Mesenchymal stem cell (in vitro differentiated cells and primary cell): Measurements from ENCODE around the gene FRMD4B.

ENCODE experiments used
- DNase-seq: peaks from one replicate; pipeline ENCODE4 v3.0.0-alpha.2; 2013
- H2AFZ ChIP-seq: one replicate; pipeline ENCODE4 v1.6.1; 2013; ENCODE audit warnings: low read depth, mild to moderate bottlenecking, control low read depth, inconsistent platforms, low read length, moderate library complexity
- H2AK5ac ChIP-seq: 2 replicates; pipeline ENCODE4 v1.6.1; 2013; ENCODE audit warnings: low read length, moderate library complexity, mild to moderate bottlenecking, inconsistent platforms; ENCODE audit not compliant: severe bottlenecking
- H2BK120ac ChIP-seq: one replicate; pipeline ENCODE4 v1.6.1; 2013; ENCODE audit warnings: low read depth, mild to moderate bottlenecking, inconsistent platforms, low read length, moderate library complexity
- H2BK12ac ChIP-seq, 2 experiments: one replicate each; pipeline ENCODE4 v1.6.1; 2013; ENCODE audit warnings: inconsistent platforms in 2 of 2, low read length in 2 of 2, mild to moderate bottlenecking in 2 of 2, moderate library complexity in 2 of 2, control low read depth in 1 of 2
- H2BK15ac ChIP-seq: one replicate; pipeline ENCODE4 v1.6.1; 2013; ENCODE audit warnings: mild to moderate bottlenecking, low read depth, inconsistent platforms; ENCODE audit not compliant: poor library complexity, severe bottlenecking
- H2BK5ac ChIP-seq: 2 replicates; pipeline ENCODE4 v1.6.1; 2013; ENCODE audit warnings: low read depth, mild to moderate bottlenecking, low read length, control low read depth, inconsistent platforms; ENCODE audit not compliant: poor library complexity, severe bottlenecking
- H3K14ac ChIP-seq, 2 experiments: one replicate each; pipeline ENCODE4 v1.6.1; 2013; ENCODE audit warnings: inconsistent platforms in 2 of 2, low read length in 2 of 2, control low read depth in 1 of 2, mild to moderate bottlenecking in 1 of 2, moderate library complexity in 1 of 2
- H3K18ac ChIP-seq, 2 experiments: one replicate each; pipeline ENCODE4 v1.6.1; 2013; ENCODE audit warnings: inconsistent platforms in 2 of 2, low read length in 2 of 2, control low read depth in 1 of 2, low read depth in 1 of 2, mild to moderate bottlenecking in 1 of 2
- H3K23ac ChIP-seq, 2 experiments: one replicate each; pipeline ENCODE4 v1.6.1; 2013; ENCODE audit warnings: inconsistent platforms in 2 of 2, low read length in 2 of 2, mild to moderate bottlenecking in 2 of 2, moderate library complexity in 2 of 2, control low read depth in 1 of 2
- H3K27ac ChIP-seq: 2 replicates; pipeline ENCODE4 v1.5.1; 2013; ENCODE audit warnings: mild to moderate bottlenecking, moderate library complexity, low read length, control low read depth, inconsistent platforms; ENCODE audit not compliant: poor library complexity, severe bottlenecking
- H3K27me3 ChIP-seq, 2 experiments: 2 replicates each; pipeline versions ENCODE4 v1.6.1 to v1.7.0; 2013; ENCODE audit warnings: low read length in 2 of 2, mild to moderate bottlenecking in 2 of 2, moderate library complexity in 2 of 2, control low read depth in 1 of 2, inconsistent platforms in 1 of 2; ENCODE audit not compliant: control insufficient read depth in 1 of 2, insufficient read depth in 1 of 2
- H3K36me3 ChIP-seq, 2 experiments: 2 replicates each; pipeline versions ENCODE4 v1.6.1 to v1.7.0; 2013; ENCODE audit warnings: low read length in 2 of 2, control low read depth in 1 of 2, inconsistent platforms in 1 of 2, low read depth in 1 of 2, mild to moderate bottlenecking in 1 of 2; ENCODE audit not compliant: insufficient read depth in 2 of 2, control insufficient read depth in 1 of 2
- H3K4ac ChIP-seq, 2 experiments: one replicate each; pipeline ENCODE4 v1.6.1; 2013; ENCODE audit warnings: inconsistent platforms in 2 of 2, low read length in 2 of 2, mild to moderate bottlenecking in 2 of 2, moderate library complexity in 2 of 2, control low read depth in 1 of 2, low read depth in 1 of 2
- H3K4me1 ChIP-seq: 2 replicates; pipeline ENCODE4 v1.6.1; 2013; ENCODE audit warnings: low read depth, low read length, control low read depth; ENCODE audit not compliant: control insufficient read depth, insufficient read depth
- H3K4me2 ChIP-seq: 2 replicates; pipeline ENCODE4 v1.6.1; 2013; ENCODE audit warnings: low read length, mild to moderate bottlenecking, inconsistent platforms; ENCODE audit not compliant: poor library complexity, severe bottlenecking
- H3K4me3 ChIP-seq, 2 experiments: 2 replicates each; pipeline versions ENCODE4 v1.5.1 to v1.7.0; 2013; ENCODE audit warnings: low read length in 2 of 2, mild to moderate bottlenecking in 2 of 2, control low read depth in 1 of 2, low read depth in 1 of 2; ENCODE audit not compliant: insufficient read depth in 1 of 2
- H3K79me1 ChIP-seq: replicated peaks from 2 replicates; pipeline ENCODE4 v1.6.1; 2013; ENCODE audit warnings: mild to moderate bottlenecking, control low read depth, low read length, inconsistent platforms; ENCODE audit not compliant: poor library complexity, severe bottlenecking
- H3K9ac ChIP-seq: 2 replicates; pipeline ENCODE4 v1.7.0; 2013; ENCODE audit warnings: mild to moderate bottlenecking, low read length, moderate library complexity
- H3K9me3 ChIP-seq: 2 replicates; pipeline ENCODE4 v1.7.0; 2013; ENCODE audit warnings: mild to moderate bottlenecking, low read length; ENCODE audit not compliant: control insufficient read depth
- H4K8ac ChIP-seq: one replicate; pipeline ENCODE4 v1.6.1; 2013; ENCODE audit warnings: inconsistent platforms, mild to moderate bottlenecking, low read length, moderate library complexity
- H4K91ac ChIP-seq: one replicate; pipeline ENCODE4 v1.6.1; 2013; ENCODE audit warnings: mild to moderate bottlenecking, low read length, inconsistent platforms
- WGBS: methylation state at CpG from one replicate; pipeline ENCODE4 v1.1.7; 2013; ENCODE audit warnings: mixed read lengths; 5-methylcytosine and 5-hydroxymethylcytosine counted together

Gene FRMD4B

DNA sequence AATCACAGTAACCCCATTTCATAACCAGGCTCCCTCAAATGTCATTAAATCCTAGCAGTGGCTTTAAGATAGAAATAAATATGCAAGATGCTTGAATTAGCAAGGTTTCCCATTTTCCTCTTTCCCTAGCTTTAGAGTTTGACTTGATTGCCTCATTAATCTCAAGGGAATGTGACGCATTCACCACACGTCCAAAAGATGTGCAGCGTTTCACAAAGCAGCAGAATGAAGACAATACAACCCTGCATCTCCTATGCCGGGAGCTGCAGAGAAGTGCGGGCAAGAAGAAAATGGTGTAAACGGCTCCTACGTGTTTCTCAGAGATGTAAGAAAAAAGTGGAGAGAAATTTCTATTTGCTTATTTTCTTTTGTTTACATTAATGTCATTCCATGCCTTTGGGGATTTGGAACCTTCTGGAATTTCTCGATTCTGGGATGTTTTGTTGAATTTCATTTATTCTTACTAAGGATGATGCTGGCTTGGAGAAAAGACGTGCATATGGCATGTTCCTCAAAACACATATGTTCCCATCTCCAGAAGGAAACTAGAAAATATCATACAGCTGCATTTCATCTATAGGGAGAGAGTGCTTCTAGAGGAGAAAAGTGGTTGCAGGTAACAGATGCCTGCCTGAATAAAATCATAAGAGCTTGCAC is 27.8 kb upstream of the FRMD4B start:
- H3K9ac ChIP-seq: no peak overlapping the region
- H4K8ac ChIP-seq: no peak overlapping the region
- H3K27me3 ChIP-seq: no peaks in the 10 kb centered on the region
- 93% methylated on average over 7 of the region's 9 CpGs for WGBS
- H2AK5ac ChIP-seq: no peak overlapping the region
- no peak overlapping the region for H3K4me3 ChIP-seq
- no peak overlapping the region for H2BK120ac ChIP-seq
- no peak overlapping the region for H2BK12ac ChIP-seq
- H4K91ac ChIP-seq: no peak overlapping the region
- H3K4ac ChIP-seq: no peak overlapping the region
- H3K79me1 ChIP-seq: no peaks in the 10 kb centered on the region
- no peak overlapping the region for H3K14ac ChIP-seq
- H3K27ac ChIP-seq: no peak overlapping the region
- no peak overlapping the region for H3K23ac ChIP-seq
- H3K4me1 ChIP-seq: no peaks in the 10 kb centered on the region
- no peak overlapping the region for H2BK15ac ChIP-seq
- H3K36me3 ChIP-seq: no peaks in the 10 kb centered on the region
- no peak overlapping the region for H2AFZ ChIP-seq
- H2BK5ac ChIP-seq: no peak overlapping the region
- H3K9me3 ChIP-seq: no peaks in the 10 kb centered on the region
- no peak for DNase-seq
- H3K18ac ChIP-seq: no peak overlapping the region
- H3K4me2 ChIP-seq: no peak overlapping the region

DNA sequence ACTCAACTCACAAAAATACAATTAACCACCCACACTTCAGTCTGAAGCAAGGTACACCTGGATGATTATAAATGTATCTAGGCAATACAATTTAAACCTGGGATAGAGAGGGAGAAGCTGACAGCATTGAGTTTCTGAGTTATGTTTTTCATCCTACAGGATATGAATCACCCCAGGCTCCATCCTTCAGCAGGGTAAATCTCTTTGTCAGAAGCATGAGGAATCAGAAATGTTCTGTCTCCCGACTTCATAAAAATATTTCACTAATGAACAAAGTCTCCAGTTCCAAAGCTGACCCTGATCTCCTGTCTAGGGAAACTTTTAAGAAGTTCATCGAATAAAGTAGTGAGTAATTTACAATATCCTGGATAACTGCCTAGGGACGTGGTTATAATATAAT is 25.5 kb upstream of the FRMD4B start:
- H2BK5ac ChIP-seq: no peak overlapping the region
- H2BK15ac ChIP-seq: no peak overlapping the region
- no peak overlapping the region for H3K4me2 ChIP-seq
- no peaks in the 10 kb centered on the region for H3K27me3 ChIP-seq
- no peak for DNase-seq
- no peak overlapping the region for H2AK5ac ChIP-seq
- no peaks in the 10 kb centered on the region for H3K4me1 ChIP-seq
- no peak overlapping the region for H3K18ac ChIP-seq
- H3K14ac ChIP-seq: no peak overlapping the region
- H3K79me1 ChIP-seq: no peaks in the 10 kb centered on the region
- H3K36me3 ChIP-seq: no peaks in the 10 kb centered on the region
- no peak overlapping the region for H3K23ac ChIP-seq
- H3K9ac ChIP-seq: peak overlapping the region; percentile 46
- no peak overlapping the region for H3K4ac ChIP-seq
- 14% methylated on average over 1 of the region's 3 CpGs for WGBS
- no peak overlapping the region for H4K91ac ChIP-seq
- H4K8ac ChIP-seq: no peak overlapping the region
- H2BK120ac ChIP-seq: no peak overlapping the region
- H2AFZ ChIP-seq: no peak overlapping the region
- no peak overlapping the region for H3K27ac ChIP-seq
- H3K9me3 ChIP-seq: no peaks in the 10 kb centered on the region
- H3K4me3 ChIP-seq: no peak overlapping the region
- H2BK12ac ChIP-seq: no peak overlapping the region

DNA sequence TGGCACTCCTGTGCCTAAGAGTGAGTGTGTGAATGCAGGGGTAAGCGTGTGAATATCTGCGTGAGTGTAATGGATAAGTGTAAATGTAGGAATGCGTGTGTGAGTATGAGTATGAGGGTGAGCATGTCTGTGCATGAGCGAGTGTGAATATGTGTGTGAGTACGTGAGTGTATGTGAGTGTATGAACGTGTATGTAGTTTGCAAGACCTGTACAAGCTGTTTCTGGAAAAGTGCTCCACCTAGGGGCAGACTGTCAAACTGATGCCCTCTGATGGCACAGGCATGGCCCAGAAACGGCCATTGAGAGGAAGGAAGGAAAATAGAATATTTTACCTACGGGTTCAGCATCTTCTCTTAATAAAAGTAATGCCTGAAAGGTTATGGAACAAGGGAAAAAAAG is 24.4 kb upstream of the FRMD4B start:
- H3K14ac ChIP-seq: no peak overlapping the region
- no peak overlapping the region for H2BK12ac ChIP-seq
- no peak overlapping the region for H3K4me2 ChIP-seq
- H3K27me3 ChIP-seq: no peaks in the 10 kb centered on the region
- H2BK120ac ChIP-seq: no peak overlapping the region
- H3K18ac ChIP-seq: no peak overlapping the region
- H3K4ac ChIP-seq: no peak overlapping the region
- no peak overlapping the region for H2AFZ ChIP-seq
- H3K36me3 ChIP-seq: no peaks in the 10 kb centered on the region
- H3K27ac ChIP-seq: no peak overlapping the region
- WGBS: 40% methylated on average over 6 of the region's 8 CpGs
- H3K23ac ChIP-seq: no peak overlapping the region
- H3K79me1 ChIP-seq: no peaks in the 10 kb centered on the region
- no peak overlapping the region for H3K9ac ChIP-seq
- H3K4me3 ChIP-seq: no peak overlapping the region
- H4K91ac ChIP-seq: no peak overlapping the region
- H2BK15ac ChIP-seq: no peak overlapping the region
- H2AK5ac ChIP-seq: no peak overlapping the region
- peaks cover 4% of the 10 kb centered on the region for H3K9me3 ChIP-seq
- H4K8ac ChIP-seq: no peak overlapping the region
- no peaks in the 10 kb centered on the region for H3K4me1 ChIP-seq
- no peak overlapping the region for H2BK5ac ChIP-seq
- peak; percentile 69 for DNase-seq

DNA sequence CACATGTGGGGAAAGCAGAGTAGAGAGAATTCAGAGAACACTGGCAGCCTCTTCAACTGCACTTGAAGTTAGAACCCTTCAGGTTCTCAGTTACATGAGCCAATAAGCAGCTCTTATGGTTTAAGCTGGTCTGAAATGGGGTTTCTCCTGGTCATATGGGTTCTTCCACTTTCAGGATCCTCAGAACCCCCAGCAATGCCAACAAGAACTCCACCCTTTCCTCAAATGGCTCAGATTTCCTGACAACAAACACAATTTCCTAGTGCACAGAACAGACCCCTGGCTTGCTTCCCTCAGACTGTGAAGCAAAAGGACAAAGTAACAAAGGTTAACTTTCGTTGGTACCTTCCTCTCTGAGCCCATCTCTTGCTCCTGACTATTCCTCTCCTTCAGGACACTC is 23.9 kb upstream of the FRMD4B start:
- 96% methylated on average over 1 of the region's 1 CpG for WGBS
- H3K18ac ChIP-seq: no peak overlapping the region
- no peak overlapping the region for H2AFZ ChIP-seq
- peaks cover 9% of the 10 kb centered on the region for H3K9me3 ChIP-seq
- no peak overlapping the region for H3K4ac ChIP-seq
- H2AK5ac ChIP-seq: no peak overlapping the region
- no peak overlapping the region for H3K4me2 ChIP-seq
- H3K27ac ChIP-seq: no peak overlapping the region
- no peak overlapping the region for H3K23ac ChIP-seq
- no peak overlapping the region for H3K4me3 ChIP-seq
- no peaks in the 10 kb centered on the region for H3K79me1 ChIP-seq
- H4K91ac ChIP-seq: no peak overlapping the region
- no peaks in the 10 kb centered on the region for H3K36me3 ChIP-seq
- no peak overlapping the region for H2BK15ac ChIP-seq
- no peaks in the 10 kb centered on the region for H3K27me3 ChIP-seq
- H3K4me1 ChIP-seq: no peaks in the 10 kb centered on the region
- no peak overlapping the region for H2BK120ac ChIP-seq
- no peak overlapping the region for H3K9ac ChIP-seq
- no peak overlapping the region for H2BK12ac ChIP-seq
- no peak overlapping the region for H4K8ac ChIP-seq
- H3K14ac ChIP-seq: no peak overlapping the region
- H2BK5ac ChIP-seq: no peak overlapping the region
- no peak for DNase-seq
